Left forelimb (tissue), 1 donor: ENCODE data around the gene IPO11.
"Not testable (repeated sequence)": the region's sequence is repeated elsewhere in the genome, so short reads cannot be mapped to it uniquely, and the experiment has no call there.

ENCODE experiments used
- DNase-seq: peaks from one replicate; pipeline ENCODE4 v3.0.0-alpha.2; 2018; ENCODE audit warnings: low spot score

The IPO11 gene

DNA sequence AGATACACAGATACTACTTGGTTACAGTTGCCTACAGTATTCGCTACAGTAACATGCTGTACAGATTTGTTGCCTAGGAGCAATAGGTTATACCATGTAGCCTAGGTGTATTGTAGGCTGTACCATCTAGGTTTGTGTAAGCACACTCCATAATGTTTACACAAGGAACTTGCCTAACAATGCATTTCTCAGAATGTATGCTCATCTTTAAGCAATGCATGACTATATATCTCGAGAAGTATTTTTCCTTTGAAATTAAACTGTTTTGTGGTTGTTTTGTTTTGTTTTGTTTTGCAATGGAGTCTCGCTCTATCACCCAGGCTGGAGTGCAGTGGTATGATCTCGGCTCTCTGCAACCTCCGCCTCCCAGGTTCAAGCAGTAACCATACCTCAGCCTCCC is 191.4 kb downstream of the IPO11 start:
- no peak for DNase-seq

DNA sequence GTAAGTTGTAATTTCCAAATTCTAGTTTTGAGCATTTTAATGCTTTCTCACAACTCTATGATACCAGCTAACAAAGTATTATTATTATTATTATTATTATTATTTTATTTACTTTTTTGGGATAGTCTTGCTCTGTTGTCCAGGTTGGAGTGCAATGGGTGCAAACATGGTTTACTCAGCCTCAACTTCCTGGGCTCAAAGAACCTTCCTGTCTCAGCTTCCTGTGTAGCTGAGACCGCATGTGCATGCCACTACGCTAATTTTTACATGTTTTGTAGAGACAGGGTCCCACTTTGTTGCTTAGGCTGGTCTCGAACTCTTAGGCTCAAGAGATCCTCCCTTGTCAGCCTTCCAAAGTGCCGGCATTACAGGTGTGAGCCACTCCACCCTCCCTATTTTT is 193.1 kb downstream of the IPO11 start:
- DNase-seq: no peak

DNA sequence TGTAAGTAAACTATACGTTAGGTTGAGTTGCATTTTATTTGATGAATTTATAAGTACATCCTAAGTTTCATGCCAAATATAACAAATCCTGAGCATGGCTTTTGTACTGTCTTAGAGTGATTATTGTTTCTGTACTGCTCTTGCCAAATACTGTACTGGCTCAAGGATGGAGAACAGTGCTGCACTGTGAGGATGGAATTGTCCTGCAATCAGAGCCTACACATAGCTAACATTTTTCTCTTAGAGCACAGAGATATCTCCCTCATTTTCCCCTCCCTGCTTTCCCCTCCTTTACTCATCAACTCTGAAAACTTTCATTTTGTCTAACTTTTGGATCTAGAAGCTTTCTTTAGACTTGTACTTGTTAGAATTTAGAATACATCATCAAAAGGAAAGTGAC is 194.3 kb downstream of the IPO11 start:
- DNase-seq: no peak

DNA sequence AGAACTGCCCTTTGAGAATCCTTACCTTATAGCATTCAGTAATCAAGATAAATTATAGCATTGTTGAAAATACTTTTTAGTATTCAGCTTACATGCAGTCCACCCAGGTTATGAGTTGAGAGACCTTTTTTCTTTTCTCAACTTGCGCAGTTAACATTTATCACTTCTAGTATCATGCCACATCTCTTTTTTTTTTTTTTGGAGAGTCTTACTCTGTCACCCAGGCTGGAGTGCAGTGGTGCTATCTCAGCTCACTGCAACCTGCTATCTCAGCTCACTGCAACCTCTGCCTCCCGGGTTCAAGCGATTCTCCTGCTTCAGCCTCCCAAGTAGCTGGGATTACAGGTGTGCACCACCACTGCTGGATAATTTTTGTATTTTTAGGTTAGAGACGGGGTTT is 195.1 kb downstream of the IPO11 start:
- DNase-seq: no peak

DNA sequence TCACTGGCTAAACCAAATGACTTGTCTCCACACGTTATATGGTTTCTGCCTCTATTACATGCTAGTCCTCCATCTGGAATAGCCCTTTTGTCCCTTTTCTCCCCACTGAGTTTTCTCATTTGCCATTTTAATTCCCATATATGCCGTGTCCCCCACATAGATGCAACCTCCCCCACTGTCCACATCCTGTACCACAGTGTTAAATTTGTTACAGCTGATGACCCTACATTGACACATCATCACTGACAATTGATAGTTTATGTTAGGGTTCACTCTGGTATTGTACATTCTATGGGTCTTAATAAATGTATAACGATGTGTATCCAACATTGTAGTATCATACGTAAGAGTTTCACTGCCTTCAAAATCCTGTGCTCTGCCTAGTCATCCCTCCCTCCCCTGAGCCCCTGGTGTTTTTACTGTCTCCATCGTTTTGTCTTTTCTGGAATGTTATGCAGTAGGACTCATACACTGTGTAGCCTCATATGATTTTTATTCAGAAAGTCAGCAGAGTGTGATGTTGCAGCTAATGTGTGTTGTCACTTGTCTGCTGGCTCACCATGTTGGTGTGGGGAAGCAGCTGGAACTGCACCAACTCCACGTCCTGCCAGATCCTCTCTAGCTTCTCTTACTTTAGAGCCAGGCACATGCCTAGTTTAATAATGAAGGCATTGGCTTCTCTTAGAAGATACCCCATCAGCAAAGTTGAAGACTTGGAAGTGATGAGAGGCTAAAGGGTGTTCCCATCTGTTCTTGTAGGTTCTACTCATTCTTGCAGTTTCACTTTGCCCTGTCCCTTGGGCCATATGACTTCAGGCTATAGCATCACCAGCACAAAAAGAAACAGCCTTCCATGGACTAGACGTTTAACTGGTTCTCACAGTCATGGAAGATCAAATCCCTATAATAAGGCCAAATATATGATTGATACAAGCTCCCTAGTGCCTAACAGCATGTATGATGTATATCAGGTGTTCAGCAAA is 196.3 kb downstream of the IPO11 start:
- no peak for DNase-seq

DNA sequence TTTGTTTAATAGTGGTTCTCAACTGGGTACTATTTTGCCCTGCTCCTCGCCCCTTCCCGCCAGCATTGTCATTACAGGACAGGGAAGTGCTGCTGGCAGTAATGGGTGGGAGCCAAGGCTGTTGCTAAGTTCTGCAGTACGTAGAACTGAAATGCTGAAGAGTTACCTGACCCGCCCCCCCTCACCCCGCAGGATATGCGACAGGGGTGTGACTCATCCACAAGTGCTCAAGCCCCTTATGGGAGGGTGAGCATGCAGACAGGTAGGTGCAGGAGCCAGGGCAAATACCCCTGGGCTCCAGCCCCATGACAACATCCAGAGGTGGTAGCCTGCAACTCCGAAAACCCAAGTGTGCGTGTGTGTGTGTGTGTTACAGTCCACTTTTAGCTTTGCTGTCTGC is 201.8 kb downstream of the IPO11 start:
- no peak for DNase-seq

DNA sequence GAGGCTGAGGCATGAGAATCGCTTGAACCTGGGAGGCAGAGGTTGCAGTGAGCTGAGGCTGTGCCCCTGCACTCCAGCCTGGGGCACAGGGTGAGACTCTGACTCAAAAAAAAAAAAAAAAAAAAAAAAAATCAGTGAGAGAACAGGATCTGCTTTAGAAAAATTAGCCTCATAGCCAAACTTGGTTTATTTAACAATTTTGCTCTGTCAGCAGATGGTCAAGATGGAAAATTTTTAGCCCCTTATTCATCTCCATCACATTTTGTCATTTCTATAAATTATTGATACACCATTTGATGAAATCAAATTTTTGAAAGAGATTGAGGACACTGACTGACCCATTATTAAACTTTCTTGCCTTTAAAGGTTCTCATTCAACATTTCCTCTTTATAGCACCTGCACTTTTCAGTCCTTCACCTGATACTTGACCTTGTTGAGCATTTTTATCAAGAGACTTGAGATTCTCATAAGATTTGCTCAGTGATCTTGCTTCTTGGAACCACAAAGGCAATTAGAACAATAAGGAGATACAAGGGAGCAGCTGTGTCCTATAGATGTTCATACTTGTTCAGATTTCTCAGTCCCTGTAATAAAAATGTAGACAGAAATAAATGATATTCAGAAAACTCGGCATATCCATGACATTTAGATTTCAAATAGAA is 204.2 kb downstream of the IPO11 start:
- DNase-seq: no peak

DNA sequence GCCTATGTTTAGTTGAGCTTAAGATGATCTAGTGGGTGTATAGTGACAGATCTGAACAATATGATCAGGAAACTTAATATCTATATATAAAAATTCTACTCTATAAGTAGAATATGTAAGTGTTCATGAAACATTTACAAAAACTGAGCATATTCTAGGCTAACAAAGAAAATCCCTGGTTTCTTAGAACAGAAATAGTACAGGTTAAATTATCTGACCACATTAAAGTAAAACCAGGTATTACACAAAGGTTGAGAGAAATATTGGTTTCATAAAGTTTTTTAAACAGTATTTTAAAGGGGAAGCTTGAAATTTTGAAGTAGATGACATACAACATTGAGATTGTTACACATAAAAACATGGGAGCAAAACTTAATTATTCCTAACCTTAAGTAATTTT is 205.4 kb downstream of the IPO11 start:
- DNase-seq: no peak

DNA sequence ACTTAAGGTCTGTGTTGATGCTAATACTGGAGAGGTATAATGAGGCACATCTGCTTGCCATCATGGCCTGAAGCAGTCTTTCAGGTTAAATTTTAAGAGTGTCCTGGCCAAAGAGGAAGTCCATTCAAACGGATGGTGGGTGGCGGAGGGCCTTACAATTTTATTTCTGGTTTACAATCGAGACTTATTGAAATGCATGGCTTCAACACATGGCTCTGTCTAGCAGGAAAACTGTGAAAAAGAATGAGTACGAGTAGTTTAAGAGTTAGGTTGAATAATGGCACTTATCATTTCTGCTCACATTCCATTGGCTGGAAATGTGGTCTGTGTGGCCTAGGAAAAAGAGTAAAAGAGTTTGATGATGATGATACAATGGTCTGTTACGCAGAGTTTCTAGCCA is 208.2 kb downstream of the IPO11 start:
- no peak for DNase-seq

DNA sequence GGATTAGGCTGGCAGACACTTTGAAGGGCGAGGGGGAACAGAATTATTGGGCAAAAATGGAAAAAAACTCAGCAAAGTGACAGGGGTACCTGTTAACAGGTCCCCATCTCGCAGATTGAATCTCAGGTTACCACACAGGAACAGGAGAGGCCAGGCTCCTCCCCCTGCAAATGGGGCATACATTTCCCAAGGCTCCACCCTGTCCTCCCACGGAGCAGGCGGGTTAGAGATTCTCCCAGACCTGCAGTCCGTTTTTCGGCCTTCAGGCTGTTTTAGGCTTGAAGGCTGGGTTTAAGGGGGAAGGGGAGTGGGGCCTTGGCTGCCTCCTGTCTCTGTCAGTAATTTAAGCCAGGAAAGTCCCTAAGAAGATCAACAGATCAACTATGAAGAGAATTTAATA is 208.7 kb downstream of the IPO11 start:
- no peak for DNase-seq

DNA sequence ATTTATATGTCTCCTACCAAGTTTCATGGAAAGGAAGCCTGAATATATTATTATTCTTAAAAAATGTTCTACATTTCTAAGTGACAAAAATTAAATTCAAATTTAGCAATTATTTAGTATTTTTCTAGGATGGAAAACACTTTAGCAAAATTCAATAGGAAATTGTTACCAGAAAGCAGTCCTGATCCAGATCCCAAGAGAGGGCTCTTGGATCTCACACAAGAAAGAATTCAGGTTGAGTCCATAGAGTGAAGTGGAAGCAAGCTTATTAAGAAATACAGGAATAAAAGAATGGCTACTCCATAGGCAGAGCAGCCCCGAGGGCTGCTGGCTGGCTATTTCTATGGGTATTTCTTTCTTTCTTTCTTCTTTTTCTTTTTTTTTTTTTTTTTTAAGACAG is 210.7 kb downstream of the IPO11 start:
- no peak for DNase-seq

DNA sequence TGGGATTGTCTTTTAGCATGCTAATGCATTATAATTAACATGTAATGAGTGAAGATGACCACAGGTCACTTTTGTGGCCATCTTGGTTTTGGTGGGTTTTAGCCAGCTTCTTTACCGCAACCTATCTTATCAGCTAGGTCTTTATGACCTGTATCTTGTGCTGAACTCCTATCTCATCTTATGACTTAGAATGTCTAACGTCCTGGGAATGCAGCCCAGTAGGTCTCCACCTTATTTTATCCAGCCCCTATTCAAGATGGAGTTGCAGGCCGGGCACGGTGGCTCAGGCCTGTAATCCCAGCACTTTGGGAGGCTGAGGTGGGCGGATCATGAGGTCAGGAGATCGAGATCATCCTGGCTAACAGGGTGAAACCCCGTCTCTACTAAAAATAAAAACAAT is 211.9 kb downstream of the IPO11 start:
- DNase-seq: not testable (repeated sequence)

DNA sequence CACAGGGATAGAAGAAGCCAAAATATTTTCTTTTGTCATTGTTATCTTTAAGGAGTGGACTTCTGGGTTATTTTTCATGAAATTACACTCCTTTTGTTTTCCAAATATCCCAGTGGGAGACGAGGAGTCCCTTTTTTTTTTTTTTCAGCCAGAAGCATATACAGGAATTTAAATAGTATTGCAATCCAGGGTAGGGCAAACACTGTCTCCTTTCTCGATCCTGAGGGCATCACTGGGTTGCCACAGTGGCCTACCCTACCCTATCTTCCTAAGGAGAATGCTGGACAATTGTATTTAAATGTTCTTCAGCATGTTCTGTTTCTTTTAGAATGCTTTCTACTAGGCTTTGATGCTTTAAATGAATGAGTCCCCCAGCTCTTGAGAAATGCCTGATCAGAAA is 214.0 kb downstream of the IPO11 start:
- DNase-seq: no peak

DNA sequence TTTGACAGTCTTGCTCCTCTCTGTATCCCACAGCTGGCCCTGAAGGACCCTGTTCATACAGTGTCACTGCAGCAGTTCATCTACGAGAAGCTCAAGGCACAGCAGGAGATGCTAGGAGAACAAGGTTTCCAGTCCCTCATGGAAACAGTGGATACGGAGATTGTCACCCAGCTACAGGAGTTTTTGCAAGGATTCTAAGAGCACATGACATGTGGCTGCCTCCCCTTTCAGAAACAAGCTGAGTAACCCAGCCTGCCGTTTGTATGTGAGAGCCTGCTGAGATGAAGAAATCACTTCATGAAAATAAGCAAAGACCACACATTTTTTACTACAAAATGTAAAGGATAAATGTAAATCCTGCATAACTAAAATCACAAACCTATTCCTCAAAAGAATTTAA is 214.6 kb downstream of the IPO11 start:
- no peak for DNase-seq

DNA sequence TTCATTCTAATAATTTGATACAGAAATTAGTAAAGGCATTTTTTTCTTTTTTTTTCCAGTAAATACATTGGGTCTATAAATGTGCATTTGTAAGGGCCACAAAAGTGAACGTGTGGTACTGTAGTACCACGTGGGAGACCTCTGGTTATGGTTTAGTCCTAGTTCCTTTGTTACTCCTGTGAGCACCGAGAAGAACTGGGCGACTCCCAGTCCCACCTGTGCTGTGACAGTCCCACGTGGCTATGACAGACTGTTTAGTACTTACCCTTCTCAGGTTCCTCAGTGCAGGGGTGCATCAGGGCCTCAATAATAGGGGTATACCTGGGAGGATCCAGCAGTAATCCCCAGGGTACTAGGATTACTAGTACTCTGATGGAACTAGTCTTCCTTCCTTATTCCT is 215.3 kb downstream of the IPO11 start:
- DNase-seq: no peak

DNA sequence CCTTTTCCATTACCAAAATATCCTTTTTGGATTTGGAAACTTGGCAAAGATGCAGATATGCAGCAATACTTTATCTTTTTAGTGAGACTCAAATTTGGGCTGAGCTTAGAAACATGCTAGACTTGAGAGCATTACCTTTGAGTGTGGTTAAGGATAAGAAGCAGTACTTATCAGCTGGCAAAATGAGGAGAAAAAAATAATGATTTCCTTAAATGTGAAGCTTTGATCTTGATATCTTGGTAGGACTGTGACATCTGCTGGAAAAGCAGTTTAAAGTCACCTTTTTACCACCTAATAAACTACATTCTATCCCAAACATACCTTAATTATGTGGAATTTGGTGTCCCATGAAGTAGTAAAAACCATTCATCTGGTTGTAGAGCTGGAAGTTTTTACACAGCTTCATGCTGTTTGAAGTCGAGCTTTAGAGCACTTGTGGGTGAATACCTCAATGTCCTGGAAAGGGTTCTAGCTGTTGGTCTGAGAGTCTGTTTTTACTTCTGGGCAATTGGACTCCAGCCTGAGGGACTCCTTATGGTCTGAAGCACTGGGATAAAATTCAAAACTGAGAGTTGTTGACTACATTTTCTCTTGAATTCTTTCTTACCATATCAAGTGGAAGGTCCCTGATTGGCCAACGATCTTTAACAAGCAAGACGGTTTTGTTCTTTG is 219.5 kb downstream of the IPO11 start:
- DNase-seq: no peak

DNA sequence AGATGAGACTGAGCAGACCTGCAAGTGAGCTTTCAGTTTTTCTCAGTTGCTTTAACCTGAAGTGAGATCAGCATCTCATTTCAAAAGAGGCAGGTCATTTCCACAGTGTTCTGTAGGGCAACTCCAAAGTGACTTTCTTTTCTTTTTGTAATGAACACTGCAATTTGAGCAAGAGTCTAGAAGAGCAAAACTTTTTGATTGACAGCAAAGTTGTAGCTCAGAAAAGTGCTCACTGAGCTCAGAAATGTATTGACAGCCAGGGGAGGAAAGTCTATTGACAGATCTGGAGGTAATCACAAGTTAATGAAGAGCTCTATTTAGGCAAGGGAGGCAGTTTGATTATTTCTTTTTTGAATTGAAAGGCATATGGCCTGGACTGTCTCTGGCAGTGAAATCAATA is 220.7 kb downstream of the IPO11 start:
- no peak for DNase-seq

DNA sequence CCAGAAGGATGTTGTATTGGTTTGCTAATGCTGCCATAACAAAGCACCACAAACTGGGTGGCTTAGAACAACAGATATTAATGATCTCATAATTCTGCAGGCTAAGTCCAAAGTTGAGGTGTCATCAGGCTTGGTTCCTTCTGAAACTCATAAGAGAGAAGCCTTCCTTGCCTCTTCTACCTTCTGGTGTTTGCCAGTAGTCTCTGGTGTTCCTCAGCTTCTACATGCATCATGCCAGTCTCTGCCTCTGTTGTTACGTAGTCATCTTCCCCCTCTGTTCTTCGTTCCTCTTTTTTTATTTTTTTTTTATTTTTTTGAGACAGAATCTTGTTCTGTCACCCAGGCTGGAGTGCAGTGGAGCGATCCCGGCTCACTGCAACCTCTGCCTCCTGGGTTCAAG is 227.9 kb downstream of the IPO11 start:
- DNase-seq: no peak

DNA sequence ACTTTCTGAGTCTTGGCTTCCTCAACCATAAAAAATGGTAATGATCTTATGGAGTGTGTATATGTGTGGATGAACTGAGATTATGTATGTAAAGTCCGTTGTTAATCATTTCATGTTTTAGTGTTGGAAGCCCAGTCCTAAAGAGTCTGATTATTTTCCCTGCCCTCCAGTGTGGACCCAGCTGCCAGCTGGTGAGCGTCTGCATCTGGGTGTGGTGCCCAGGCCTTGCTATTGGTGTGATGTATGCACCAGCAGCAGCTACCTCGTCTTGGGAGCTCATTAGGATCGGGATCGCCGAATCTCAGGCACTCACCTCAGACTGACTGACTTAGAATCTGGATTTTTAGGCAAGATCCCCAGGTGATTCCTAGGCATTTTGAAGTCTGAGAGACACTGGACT is 229.9 kb downstream of the IPO11 start:
- no peak for DNase-seq

DNA sequence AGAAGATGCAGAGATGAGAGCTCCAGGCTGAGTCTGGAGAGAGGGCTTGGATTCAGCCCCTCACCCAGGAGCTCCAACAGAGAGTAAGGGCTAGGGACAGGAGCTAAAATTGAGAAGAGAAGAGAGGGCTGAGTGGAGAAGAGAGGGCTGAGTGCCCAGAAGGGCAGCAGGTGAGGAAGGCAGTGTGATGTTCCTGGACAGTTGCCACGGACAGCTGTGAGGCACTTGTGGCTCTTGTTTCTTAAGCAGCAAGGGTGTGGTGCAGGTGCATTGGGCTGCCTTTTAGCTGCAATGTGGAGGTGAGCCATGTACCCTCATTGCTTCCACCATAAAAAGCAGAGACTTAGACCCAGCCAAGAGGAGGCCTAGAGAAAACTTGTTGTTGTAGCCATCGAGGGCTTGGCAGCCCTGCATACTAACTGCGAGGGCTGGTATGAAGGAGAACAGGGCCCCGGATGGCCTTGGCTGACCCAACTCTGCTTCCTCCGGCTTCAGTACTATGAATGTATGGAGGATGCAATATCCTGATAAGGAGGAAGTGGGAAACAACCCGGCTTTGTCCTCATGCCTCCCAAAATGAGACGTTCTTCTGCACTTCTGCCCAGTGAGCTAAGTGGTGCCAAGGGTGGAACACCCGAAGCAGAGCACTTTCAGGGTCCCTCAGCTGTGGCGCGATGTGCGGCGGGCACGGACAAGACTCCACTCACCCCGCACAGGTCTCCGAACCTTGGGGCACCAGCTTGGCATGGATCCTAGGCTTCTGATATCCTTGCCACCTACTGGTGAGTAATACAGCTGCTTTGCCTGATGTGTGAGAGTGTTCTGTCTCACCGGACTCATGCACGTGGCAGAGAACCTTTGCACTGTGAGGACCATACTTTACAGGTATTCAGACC is 231.2 kb downstream of the IPO11 start:
- no peak for DNase-seq

DNA sequence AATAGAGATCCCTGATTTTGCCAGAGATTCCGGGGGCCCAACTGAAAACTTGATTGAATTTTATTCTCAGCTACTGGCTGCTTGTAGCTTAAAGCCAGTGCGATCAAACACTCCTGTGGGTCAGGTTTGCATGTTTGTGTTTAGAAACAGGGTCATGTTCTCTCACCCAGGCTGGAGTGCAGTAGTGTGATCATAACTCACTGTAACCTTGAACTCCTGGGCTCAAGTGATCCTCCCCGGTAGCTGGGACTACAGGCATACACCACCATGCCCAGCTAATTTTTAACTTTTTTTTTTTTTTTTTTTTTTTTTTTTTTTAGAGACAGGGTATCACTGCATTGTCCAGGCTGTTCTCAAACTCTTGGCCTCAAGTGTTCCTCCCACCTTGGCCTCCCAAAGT is 232.7 kb downstream of the IPO11 start:
- no peak for DNase-seq

DNA sequence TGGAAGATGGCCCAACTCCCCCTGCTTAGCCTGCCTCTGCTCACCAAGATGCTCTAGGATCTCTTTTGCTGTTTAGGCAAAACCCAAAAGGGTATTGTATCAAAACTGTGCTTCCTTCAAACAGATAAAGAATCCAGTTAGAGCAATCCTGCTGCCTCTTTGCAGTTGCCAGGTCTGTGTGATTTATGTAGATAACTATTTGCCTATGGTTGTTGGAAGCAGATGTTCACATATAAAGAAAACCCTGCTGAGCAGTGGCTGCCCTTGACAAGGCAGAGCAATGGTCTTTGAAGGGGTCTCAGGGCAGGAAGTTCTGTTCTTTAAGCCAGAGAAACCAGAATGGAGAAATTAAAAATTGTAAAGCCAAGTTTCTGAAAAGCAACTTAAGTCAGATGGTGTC is 234.7 kb downstream of the IPO11 start:
- DNase-seq: no peak
